ENCODE results near the gene CDCA3. TPM values are rescaled to one million over a fixed set of nuclear protein-coding genes. Genes with fewer than 3 reads are reported as not detected.
"Not testable (repeated sequence)": the region's sequence is repeated elsewhere in the genome, so short reads cannot be mapped to it uniquely, and the experiment has no call there.

The CDCA3 gene
- 10 to 100 TPM; 25.2 to 26.9 (median 25.8) TPM for polyA plus RNA-seq (ENCODE audit: insufficient read length in 4 of 4)

- peak in 3 of 4 donors; percentile 91 to 94 (median 92) for DNase-seq (ENCODE audit: low read depth in 4 of 4, low spot score in 3 of 4)
Observed at GRCh38 chr12:6851153-6851920, at the start of gene CDCA3. Gene CDCA3, minus strand, starts transcription at chr12:6851286. Its CDS starts 334 bp downstream, at chr12:6850952.

DNA sequence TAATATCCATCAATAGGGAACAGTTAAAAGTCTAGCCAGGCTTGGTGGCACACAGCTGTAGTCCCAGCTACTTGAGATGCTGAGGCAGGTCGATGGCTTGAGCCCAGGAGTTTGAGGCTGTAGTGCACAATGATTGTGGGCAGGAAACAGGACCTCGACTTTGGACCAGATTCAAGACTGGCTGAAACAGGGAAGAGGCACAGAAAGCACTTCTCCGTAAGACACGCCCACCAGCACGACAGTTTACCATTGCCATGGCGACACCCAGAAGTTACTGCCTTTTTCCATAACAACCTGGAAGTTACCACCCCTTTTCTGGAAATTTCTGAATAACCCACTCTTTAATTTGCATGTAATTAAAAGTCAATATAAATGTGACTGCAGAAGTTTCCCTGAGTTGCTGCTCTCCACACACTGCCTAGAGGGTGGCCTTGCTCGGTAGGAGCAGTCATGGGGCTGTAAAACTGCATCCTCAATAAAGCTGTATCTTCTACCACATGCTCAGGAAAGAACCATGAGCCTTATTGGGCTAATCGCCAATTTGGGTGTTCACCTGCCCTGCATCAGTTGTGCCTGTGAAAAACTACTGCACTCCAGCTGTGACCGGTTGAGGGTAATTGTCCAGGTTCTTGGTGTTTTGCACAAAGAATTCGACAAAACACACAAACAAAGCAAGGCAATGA, 48.9 kb upstream of the CDCA3 start:
- DNase-seq (ENCODE audit: low read depth in 4 of 4, low spot score in 3 of 4): no peak

GRCh38 chr12:6899427-6899826, 48.3 kb upstream of the CDCA3 start:
- DNase-seq (ENCODE audit: low read depth in 4 of 4, low spot score in 3 of 4): no peak

GRCh38 chr12:6896846-6897435, 45.9 kb upstream of the CDCA3 start:
- no peak for DNase-seq (ENCODE audit: low read depth in 4 of 4, low spot score in 3 of 4)

DNA sequence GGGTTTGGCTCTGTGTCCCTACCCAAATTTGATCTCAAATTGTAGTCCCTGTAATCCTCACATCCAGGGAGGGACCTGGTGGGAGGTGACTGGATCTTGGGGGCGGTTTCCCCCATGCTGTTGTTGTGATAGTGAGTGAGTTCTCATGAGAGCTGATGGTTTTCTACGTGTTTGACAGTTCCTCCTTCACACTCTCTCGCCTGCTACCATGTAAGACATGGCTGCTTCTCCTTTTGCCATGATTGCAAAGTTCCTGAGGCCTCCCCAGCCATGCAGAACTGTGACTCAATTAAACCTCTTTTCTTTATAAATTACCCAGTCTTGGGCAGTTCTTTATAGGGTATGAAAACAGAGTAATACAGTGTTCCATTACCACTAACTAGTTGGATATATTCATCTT, 43.2 kb upstream of the CDCA3 start:
- no peak for DNase-seq (ENCODE audit: low read depth in 4 of 4, low spot score in 3 of 4)

GRCh38 chr12:6892683-6893082, 41.6 kb upstream of the CDCA3 start:
- not testable (repeated sequence) for DNase-seq (ENCODE audit: low read depth in 4 of 4, low spot score in 3 of 4)

DNA sequence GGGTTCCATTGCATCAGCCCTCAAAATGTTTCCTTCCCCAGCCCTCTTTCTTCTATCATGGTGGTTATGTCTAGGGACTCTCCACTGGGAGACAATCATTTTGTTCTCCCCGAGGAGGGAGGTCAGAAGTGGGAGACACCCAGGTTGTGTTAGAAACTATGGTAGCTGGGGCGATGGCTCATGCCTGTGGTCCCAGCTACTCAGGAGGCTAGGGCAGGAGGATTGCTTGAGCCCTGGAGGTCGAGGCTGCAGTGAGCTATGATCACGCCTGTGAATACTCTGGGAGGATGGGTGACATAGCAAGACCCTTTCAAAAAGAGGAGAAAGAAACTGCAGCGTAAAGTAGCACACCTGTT, 40.5 kb upstream of the CDCA3 start:
- DNase-seq (ENCODE audit: low read depth in 4 of 4, low spot score in 3 of 4): no peak

GRCh38 chr12:6890789-6891645, 39.9 kb upstream of the CDCA3 start:
- DNase-seq (ENCODE audit: low read depth in 4 of 4, low spot score in 3 of 4): peak; percentile 94 to 96 (median 95)

DNA sequence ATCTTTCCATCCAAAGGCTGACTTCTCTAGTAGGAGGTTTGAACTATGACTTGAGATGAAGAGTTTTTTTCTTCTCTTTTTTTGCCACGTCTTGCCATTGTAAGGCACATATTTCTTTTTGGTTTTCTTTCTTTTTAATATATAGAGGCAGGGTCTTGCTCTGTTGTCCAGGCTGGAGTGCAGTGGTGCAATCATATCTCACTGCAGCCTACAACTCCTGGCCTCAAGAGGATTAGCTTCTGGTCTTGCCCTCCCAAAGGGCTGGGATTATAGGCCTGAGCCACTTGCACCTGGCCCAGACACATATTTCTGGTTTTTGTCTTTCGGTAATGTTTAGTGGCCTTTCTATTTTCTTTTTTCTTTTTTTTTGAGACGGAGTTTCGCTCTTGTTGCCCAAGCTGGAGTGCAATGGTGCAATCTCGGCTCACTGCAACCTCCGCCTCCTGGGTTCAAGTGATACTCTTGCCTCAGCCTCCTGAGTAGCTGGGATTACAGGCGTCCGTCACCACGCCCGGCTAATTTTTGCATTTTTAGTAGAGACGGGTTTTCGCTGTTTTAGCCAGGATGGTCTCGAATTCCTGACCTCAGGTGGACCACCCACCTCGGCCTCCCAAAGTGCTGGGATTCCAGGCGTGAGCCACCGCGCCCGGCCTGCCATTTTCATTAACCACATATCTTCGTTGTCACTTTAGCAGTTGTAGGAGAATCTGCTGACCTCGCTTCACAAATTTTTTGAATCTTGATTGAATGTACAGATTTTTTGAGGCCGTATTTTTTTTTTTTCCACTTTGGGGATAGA, 38.9 kb upstream of the CDCA3 start:
- DNase-seq (ENCODE audit: low read depth in 4 of 4, low spot score in 3 of 4): not testable (repeated sequence)

DNA sequence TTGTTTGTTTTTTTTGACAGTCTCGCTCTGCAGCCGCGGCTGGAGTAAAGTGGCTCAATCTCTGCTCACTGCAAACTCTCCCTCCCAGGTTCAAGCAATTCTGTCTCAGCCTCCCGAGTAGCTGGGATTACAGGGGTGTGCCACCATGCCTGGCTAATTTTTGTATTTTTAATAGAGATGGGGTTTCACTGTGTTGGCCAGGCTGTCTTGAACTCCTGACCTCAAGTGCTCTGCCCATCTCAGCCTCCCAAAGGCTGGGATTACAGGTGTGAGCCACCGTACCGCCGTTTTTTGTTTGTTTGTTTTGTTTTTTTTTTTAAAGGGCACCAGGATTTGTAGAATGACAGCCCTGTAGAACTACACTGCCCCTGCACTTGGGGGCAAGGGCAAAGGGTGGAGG, 37.7 kb upstream of the CDCA3 start:
- not testable (repeated sequence) for DNase-seq (ENCODE audit: low read depth in 4 of 4, low spot score in 3 of 4)

- DNase-seq (ENCODE audit: low read depth in 4 of 4, low spot score in 3 of 4): no peak
Observed at GRCh38 chr12:6888360-6888759, 37.3 kb upstream of the CDCA3 start.

- DNase-seq (ENCODE audit: low read depth in 4 of 4, low spot score in 3 of 4): no peak
Observed at GRCh38 chr12:6887460-6887859, 36.4 kb upstream of the CDCA3 start.

- DNase-seq (ENCODE audit: low read depth in 4 of 4, low spot score in 3 of 4): not testable (repeated sequence)
Observed at GRCh38 chr12:6886206-6886999, 35.3 kb upstream of the CDCA3 start.

DNA sequence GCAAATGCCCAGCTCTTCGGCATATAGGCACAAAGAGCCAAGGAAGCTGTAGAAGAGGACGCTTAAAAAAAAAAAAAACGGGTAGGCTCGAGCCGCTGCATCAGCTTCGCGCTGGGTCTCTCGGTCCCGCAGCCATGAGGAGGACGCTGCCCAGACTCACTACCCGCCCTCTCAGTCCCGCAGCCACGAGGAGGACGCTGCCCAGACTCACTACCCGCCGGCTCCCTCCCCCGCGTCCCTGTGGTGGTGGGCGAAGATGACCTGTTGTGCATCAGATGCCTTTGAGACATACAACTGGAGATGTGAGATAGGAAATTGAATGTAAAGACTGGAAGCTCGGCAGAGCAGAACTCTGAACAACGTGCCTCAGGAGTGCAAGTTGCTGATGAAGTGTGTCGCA, 33.5 kb upstream of the CDCA3 start:
- no peak for DNase-seq (ENCODE audit: low read depth in 4 of 4, low spot score in 3 of 4)

DNA sequence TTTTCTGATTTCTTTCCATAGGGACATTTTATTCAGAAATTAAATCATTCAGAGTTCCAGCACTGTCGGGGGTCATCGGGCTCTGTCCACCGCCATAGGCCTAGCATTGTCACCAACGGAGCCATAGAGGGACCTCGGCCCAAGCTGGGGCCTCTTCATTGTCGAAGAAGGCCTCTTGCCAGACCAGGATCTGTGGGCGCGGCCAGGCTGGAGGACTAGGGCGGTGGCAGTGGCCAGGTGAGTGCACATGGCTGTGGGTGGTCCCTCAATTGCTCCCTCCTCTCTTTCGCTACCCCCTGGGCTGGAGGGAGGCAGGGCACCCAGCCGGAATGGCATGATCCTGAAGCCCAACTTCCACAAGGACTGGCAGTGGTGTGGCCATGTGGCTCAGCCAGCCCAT, 32.6 kb upstream of the CDCA3 start:
- no peak for DNase-seq (ENCODE audit: low read depth in 4 of 4, low spot score in 3 of 4)

GRCh38 chr12:6883252-6883651, 32.2 kb upstream of the CDCA3 start:
- DNase-seq (ENCODE audit: low read depth in 4 of 4, low spot score in 3 of 4): no peak

DNA sequence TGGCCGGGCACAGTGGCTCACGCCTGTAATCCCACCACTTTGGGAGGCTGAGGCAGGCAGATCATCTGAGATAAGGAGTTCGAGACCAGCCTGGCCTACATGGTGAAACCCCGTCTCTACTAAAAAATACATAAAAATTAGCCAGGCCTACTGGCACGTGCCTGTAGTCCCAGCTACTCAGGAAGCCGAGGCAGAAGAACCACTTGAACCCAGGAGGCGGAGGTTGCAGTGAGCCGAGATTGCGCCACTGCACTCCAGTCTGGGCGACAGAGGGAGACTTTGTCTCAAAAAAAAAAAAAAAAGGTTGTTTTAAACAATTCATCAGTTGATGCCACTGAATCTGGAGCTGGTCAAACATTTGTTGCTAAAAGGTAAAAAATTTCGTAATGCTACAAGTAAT, 28.7 kb upstream of the CDCA3 start:
- not testable (repeated sequence) for DNase-seq (ENCODE audit: low read depth in 4 of 4, low spot score in 3 of 4)

DNA sequence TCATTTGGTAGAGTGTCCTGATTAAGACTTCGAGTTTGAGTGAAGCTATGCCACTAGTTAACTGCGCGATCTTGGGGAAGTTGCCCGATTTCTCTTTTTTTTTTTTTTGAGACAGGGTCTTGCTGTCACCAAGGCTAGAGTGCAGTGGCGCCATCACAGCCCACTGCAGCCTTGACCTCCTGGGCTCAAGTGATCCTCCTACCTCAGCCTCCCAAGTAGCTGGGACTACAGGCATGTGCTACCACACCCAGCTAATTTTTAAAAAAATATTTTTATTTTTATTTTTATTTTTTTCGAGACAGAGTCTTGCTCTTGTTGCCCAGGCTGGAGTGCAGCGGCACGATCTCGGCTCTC, 22.9 kb upstream of the CDCA3 start:
- not testable (repeated sequence) for DNase-seq (ENCODE audit: low read depth in 4 of 4, low spot score in 3 of 4)
